ENCODE results near the gene CALML3.

GRCh38 chr10:5530412-5530806 is 5.6 kb downstream of the CALML3 start:
- TF ChIP-seq GATA2 (IDR thresholded peaks at IDR 0.05; ENCODE audit: low read depth, low read length), result no peak
- TF ChIP-seq GATA3 (IDR thresholded peaks at IDR 0.05; ENCODE audit: low read depth, low read length), result no peak

All from SH-SY5Y (cell line).